ENCODE data around the gene ATF1. TPM values are rescaled to one million over a fixed set of nuclear protein-coding genes. Genes with fewer than 3 reads are reported as not detected.

ATF1 gene
- total RNA-seq, 4 donors from 2014 or later, result 14.5 to 44.6 (median 18.5) TPM

- no peak overlapping the region for H3K4me3 ChIP-seq
- H3K9me3 ChIP-seq, result no peaks in the 10 kb centered on the region
- H3K27me3 ChIP-seq, result no peaks in the 10 kb centered on the region
- no peaks in the 10 kb centered on the region for H3K4me1 ChIP-seq
- no peak for DNase-seq
- no peak overlapping the region for H3K27ac ChIP-seq
- peaks cover 0 to 89% (median 0%) of the 10 kb centered on the region in 3 donors for H3K36me3 ChIP-seq
- no peak for TF ChIP-seq POLR2A (IDR thresholded peaks at IDR 0.05)
- TF ChIP-seq CTCF (IDR thresholded peaks at IDR 0.05), result no peak
These were observed 31.3 kb upstream of the ATF1 start for GRCh38 chr12:50732591-50732990.

- no peaks in the 10 kb centered on the region for H3K4me1 ChIP-seq
- peaks cover 0 to 89% (median 0%) of the 10 kb centered on the region in 3 donors for H3K36me3 ChIP-seq
- H3K27ac ChIP-seq, result no peak overlapping the region
- no peaks in the 10 kb centered on the region for H3K27me3 ChIP-seq
- no peak for TF ChIP-seq CTCF (IDR thresholded peaks at IDR 0.05)
- TF ChIP-seq POLR2A (IDR thresholded peaks at IDR 0.05), result no peak
- H3K4me3 ChIP-seq, result no peak overlapping the region
- no peak for DNase-seq
- no peaks in the 10 kb centered on the region for H3K9me3 ChIP-seq
These were observed 30.2 kb upstream of the ATF1 start for GRCh38 chr12:50733706-50734105.

- Histone ChIP-seq H3K4me3 (no peak overlapping the region), H3K27me3 (no peaks in the 10 kb centered on the region), H3K36me3 (peaks cover 0 to 89% (median 0%) of the 10 kb centered on the region in 3 donors), H3K4me1 (no peaks in the 10 kb centered on the region), H3K27ac (no peak overlapping the region), H3K9me3 (no peaks in the 10 kb centered on the region)
- no peak for DNase-seq
- TF ChIP-seq CTCF (IDR thresholded peaks at IDR 0.05) (peak in 4 of 6 experiments; percentile 21 to 45 (median 33)), POLR2A (IDR thresholded peaks at IDR 0.05) (no peak)
These were observed 29.3 kb upstream of the ATF1 start for GRCh38 chr12:50734409-50735263.

GRCh38 chr12:50739611-50740010 is 24.3 kb upstream of the ATF1 start:
- Histone ChIP-seq H3K9me3 (no peaks in the 10 kb centered on the region), H3K4me3 (no peak overlapping the region), H3K36me3 (peaks cover 0 to 95% (median 0%) of the 10 kb centered on the region in 3 donors), H3K4me1 (no peaks in the 10 kb centered on the region), H3K27me3 (no peaks in the 10 kb centered on the region), H3K27ac (no peak overlapping the region)
- no peak for DNase-seq
- TF ChIP-seq POLR2A (IDR thresholded peaks at IDR 0.05) (no peak), CTCF (IDR thresholded peaks at IDR 0.05) (no peak)

GRCh38 chr12:50740307-50740706 is 23.6 kb upstream of the ATF1 start:
- H3K9me3 ChIP-seq, result no peaks in the 10 kb centered on the region
- no peak overlapping the region for H3K4me3 ChIP-seq
- H3K4me1 ChIP-seq, result no peaks in the 10 kb centered on the region
- TF ChIP-seq POLR2A (IDR thresholded peaks at IDR 0.05) (no peak), CTCF (IDR thresholded peaks at IDR 0.05) (no peak)
- no peak for DNase-seq
- H3K27me3 ChIP-seq, result no peaks in the 10 kb centered on the region
- H3K36me3 ChIP-seq, result peaks cover 0 to 99% (median 0%) of the 10 kb centered on the region in 3 donors
- no peak overlapping the region for H3K27ac ChIP-seq
